Thymus (tissue), 11 donors: ENCODE measurements around the gene CCN5. TPM values are rescaled to one million over a fixed set of nuclear protein-coding genes. Genes with fewer than 3 reads are reported as not detected.

Source experiments
- DNase-seq, 9 donors: peaks; one replicate each; pipeline ENCODE4 v3.0.0-alpha.2; 2013; ENCODE audit warnings: low spot score in 9 of 9, low read depth in 6 of 9, missing footprints in 1 of 9
- H3K27ac ChIP-seq, 2 donors: one replicate each; pipeline ENCODE4 v1.5.1; 2013; ENCODE audit warnings: control low read depth in 1 of 2, low read depth in 1 of 2, low read length in 1 of 2, mild to moderate bottlenecking in 1 of 2, moderate library complexity in 1 of 2
- H3K27me3 ChIP-seq, 2 donors: one replicate each; pipeline ENCODE4 v1.5.1; 2013; ENCODE audit warnings: low read length in 1 of 2; ENCODE audit not compliant: control insufficient read depth in 2 of 2, insufficient read depth in 1 of 2
- H3K36me3 ChIP-seq, 2 donors: one replicate each; pipeline ENCODE4 v1.5.1; 2013; ENCODE audit warnings: low read length in 1 of 2, mild to moderate bottlenecking in 1 of 2, moderate library complexity in 1 of 2; ENCODE audit not compliant: control insufficient read depth in 2 of 2, insufficient read depth in 2 of 2
- H3K4me1 ChIP-seq, 2 donors: one replicate each; pipeline ENCODE4 v1.5.1; 2013; ENCODE audit warnings: low read length in 2 of 2; ENCODE audit not compliant: control insufficient read depth in 2 of 2, insufficient read depth in 2 of 2
- H3K4me3 ChIP-seq, 2 donors: one replicate each; pipeline ENCODE4 v1.5.1; 2013; ENCODE audit warnings: low read length in 2 of 2, control low read depth in 1 of 2, mild to moderate bottlenecking in 1 of 2
- H3K9me3 ChIP-seq, 2 donors: one replicate each; pipeline ENCODE4 v1.5.1; 2013; ENCODE audit warnings: low read length in 1 of 2, mild to moderate bottlenecking in 1 of 2; ENCODE audit not compliant: control insufficient read depth in 2 of 2, insufficient read depth in 1 of 2
- WGBS: extraction: QIAGEN DNeasy Blood & Tissue Kit; methylation state at CpG from one replicate; pipeline ENCODE4 v1.1.7; 2013; 5-methylcytosine and 5-hydroxymethylcytosine counted together
- polyA plus RNA-seq: library from polyadenylated mRNA; stranded (reverse); fragments of 200-250 nt; gene quantifications from one replicate; pipeline ENCODE4 v1.2.3, GENCODE V29; 2013
- total RNA-seq: library from RNA; stranded (reverse); fragments of 120-200 nt; gene quantifications from one replicate; pipeline ENCODE4 v1.2.4, GENCODE V29; 2013
- donor health status: healthy.

Gene CCN5
- total and polyA plus RNA-seq, 2 donors: 0.05 to 3.5 TPM

DNA sequence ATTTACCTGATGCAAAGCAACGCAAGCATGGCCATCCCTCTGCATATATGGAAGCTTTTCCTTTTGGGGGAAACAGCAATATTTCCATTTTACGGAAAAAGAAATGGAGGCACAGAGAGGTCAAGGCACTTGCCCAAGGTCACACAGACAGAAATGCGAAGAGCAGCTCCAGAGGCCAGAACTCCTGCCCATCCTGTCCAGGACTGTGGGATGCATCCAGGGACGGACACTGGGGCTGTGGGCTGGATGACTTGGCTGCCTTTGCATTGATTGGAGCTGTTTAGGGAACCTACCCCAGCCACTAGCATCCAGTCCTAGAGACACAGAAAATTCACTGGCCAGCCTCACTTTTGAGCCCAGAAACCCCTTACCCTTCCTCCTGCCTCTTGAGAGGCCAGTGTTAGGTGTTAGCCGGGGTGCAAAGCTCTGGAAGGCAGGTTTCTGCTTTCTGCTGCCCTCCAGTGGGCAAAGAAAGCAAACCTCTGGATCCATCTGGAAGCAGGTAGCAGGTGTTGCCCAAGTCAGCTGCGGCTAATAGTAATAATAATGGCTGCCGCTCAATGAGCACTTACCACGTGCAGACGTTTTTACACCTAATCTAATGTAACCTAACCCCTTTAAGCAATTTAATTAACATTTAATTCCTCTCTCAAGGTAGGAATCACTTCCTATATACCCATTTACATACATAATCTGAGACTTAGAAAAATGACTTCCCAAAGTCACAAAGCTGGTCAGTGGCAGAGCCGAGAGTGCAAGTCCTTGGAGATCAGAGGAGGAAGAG, 31.7 kb upstream of the CCN5 start:
- Histone ChIP-seq H3K27ac (no peak overlapping the region), H3K4me3 (no peak overlapping the region), H3K4me1 (peaks cover 2 to 31% of the 10 kb centered on the region in 2 donors), H3K9me3 (peaks cover 0 to 1% of the 10 kb centered on the region in 2 donors), H3K27me3 (no peaks in the 10 kb centered on the region), H3K36me3 (no peaks in the 10 kb centered on the region)
- peak in 7 of 9 donors; percentile 44 to 87 (median 72) for DNase-seq
- 68% methylated on average over 10 of the region's 10 CpGs for WGBS

- Histone ChIP-seq H3K36me3 (no peaks in the 10 kb centered on the region), H3K4me1 (peaks cover 2 to 31% of the 10 kb centered on the region in 2 donors), H3K4me3 (no peak overlapping the region), H3K27me3 (no peaks in the 10 kb centered on the region), H3K27ac (no peak overlapping the region), H3K9me3 (no peaks in the 10 kb centered on the region)
- DNase-seq: no peak
- 86% methylated on average over 6 of the region's 6 CpGs for WGBS
Observed at GRCh38 chr20:44684047-44684967, 30.9 kb upstream of the CCN5 start.

DNA sequence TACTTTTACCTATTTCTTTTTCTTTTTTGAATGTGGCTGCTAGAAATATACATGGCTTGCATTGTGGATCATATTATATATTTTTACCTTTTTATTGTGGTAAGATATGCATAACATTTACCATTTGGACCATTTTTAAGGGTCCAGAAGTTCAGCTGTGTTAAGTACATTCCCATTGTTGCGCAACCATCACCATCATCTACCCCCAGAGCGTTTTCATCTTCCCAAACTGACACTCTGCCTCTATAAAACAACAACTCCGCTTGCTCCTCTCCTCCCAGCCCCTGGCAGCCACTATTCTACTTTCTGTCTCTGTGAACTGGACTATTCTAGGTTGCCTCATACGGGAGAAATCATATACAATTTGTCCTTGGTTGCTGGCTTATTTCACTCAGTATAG, 28.2 kb upstream of the CCN5 start:
- DNase-seq: no peak
- WGBS: 98% methylated on average over 4 of the region's 4 CpGs
- H3K36me3 ChIP-seq: no peaks in the 10 kb centered on the region
- peaks cover 2 to 31% of the 10 kb centered on the region in 2 donors for H3K4me1 ChIP-seq
- H3K4me3 ChIP-seq: no peak overlapping the region
- H3K27me3 ChIP-seq: peaks cover 0 to 2% of the 10 kb centered on the region in 2 donors
- H3K27ac ChIP-seq: no peak overlapping the region
- no peaks in the 10 kb centered on the region for H3K9me3 ChIP-seq

- no peaks in the 10 kb centered on the region for H3K36me3 ChIP-seq
- no peak for DNase-seq
- 93% methylated on average over 7 of the region's 7 CpGs for WGBS
- peaks cover 0 to 21% of the 10 kb centered on the region in 2 donors for H3K4me1 ChIP-seq
- H3K27ac ChIP-seq: no peak overlapping the region
- peaks cover 0 to 2% of the 10 kb centered on the region in 2 donors for H3K27me3 ChIP-seq
- no peaks in the 10 kb centered on the region for H3K9me3 ChIP-seq
- no peak overlapping the region for H3K4me3 ChIP-seq
Observed at GRCh38 chr20:44688053-44688625, 27.0 kb upstream of the CCN5 start.

DNA sequence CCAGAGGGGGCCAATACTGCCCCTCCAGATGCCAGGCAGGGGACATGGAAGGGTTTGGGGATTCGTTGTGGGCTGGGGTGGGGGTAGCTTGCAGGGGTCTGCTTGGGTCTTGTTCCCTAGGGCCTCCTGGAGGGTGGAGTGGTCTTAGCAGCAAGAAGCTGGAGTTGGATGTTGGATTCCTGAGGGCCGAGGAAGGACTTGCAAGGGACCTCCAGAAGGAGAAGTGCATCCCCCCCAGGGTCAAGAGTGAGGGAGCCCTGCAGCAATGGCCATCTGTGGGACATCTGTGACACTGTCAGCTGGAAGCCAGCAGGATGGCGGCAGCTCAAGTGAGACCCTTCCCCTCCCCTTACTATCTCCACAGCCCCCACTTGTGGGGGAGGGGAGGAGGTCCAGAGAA, 25.4 kb upstream of the CCN5 start:
- no peak for DNase-seq
- Histone ChIP-seq H3K36me3 (no peaks in the 10 kb centered on the region), H3K27ac (no peak overlapping the region), H3K9me3 (no peaks in the 10 kb centered on the region), H3K4me1 (peaks cover 0 to 5% of the 10 kb centered on the region in 2 donors), H3K27me3 (peaks cover 0 to 2% of the 10 kb centered on the region in 2 donors), H3K4me3 (no peak overlapping the region)
- WGBS: 84% methylated on average over 3 of the region's 3 CpGs

DNA sequence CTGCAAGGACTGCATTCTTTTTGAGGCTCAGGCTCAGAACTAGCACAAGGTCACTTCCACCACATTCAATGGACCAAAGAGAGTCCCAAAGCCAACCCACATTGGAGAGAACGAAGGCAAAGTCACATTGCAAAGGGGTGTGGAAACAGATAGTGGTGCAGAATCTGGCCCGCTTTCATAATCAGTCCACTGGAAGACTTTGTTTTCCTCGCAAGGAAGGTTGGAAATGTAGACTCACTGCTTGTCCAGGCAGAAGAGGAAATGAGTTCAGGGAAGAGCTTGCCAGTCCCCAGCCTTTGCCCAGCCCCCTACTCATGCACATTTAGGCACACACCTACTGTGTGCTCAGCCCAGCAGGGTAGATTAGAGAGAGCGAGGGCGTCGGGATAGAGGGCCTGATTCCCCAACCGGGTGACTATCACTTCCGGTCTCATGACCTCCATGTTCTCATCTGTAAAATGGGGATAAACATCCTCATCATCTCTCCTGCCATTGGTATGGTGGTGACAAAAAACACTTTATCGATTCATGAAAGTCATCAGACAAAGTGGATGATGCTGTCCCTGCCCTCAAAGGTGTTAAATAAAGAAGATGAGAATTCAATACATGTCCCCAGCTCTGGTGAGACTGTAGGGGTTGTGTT, 24.3 kb upstream of the CCN5 start:
- H3K4me1 ChIP-seq: no peaks in the 10 kb centered on the region
- no peak overlapping the region for H3K27ac ChIP-seq
- 93% methylated on average over 9 of the region's 9 CpGs for WGBS
- no peak overlapping the region for H3K4me3 ChIP-seq
- no peaks in the 10 kb centered on the region for H3K9me3 ChIP-seq
- H3K27me3 ChIP-seq: peaks cover 0 to 2% of the 10 kb centered on the region in 2 donors
- no peak for DNase-seq
- H3K36me3 ChIP-seq: no peaks in the 10 kb centered on the region

GRCh38 chr20:44691424-44692423, 23.4 kb upstream of the CCN5 start:
- H3K36me3 ChIP-seq: no peaks in the 10 kb centered on the region
- no peak for DNase-seq
- H3K4me1 ChIP-seq: no peaks in the 10 kb centered on the region
- H3K4me3 ChIP-seq: no peak overlapping the region
- peaks cover 0 to 2% of the 10 kb centered on the region in 2 donors for H3K27me3 ChIP-seq
- H3K9me3 ChIP-seq: no peaks in the 10 kb centered on the region
- 93% methylated on average over 7 of the region's 7 CpGs for WGBS
- no peak overlapping the region for H3K27ac ChIP-seq

DNA sequence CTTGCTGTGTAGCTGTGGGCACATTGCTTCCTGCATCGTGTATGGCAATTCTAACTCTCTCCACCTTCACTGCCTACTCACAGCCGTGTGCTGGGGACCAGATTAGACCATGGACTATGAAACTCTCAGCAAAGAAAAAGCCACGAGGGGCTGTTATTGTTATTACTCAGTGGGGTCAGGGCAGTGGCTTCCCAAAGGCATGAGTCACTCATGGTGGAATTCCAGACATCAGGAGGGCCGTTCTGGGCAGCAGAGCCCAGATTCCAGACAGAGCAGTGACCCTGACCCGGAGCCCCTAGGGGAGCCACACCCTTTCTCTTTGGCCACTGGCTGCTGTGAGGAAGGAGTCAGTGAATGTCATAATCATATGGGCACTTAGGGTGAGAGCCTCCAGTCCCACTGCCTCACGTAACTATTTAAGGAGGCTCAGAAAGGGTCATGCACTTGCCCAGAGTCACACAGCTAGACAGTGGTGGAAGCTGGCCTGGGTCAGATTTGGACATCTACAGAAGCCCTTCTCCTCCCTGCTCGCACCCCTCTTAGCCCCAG, 22.2 kb upstream of the CCN5 start:
- H3K27me3 ChIP-seq: peaks cover 0 to 2% of the 10 kb centered on the region in 2 donors
- H3K9me3 ChIP-seq: no peaks in the 10 kb centered on the region
- 90% methylated on average over 7 of the region's 7 CpGs for WGBS
- no peak overlapping the region for H3K4me3 ChIP-seq
- no peak for DNase-seq
- H3K27ac ChIP-seq: no peak overlapping the region
- H3K36me3 ChIP-seq: no peaks in the 10 kb centered on the region
- no peaks in the 10 kb centered on the region for H3K4me1 ChIP-seq
